SK-N-SH (cell line): ENCODE data around the gene KCTD20. TPM values are rescaled to one million over a fixed set of nuclear protein-coding genes. Genes with fewer than 3 reads are reported as not detected.

Experiments used
- CTCF ChIA-PET: fragments of 300-600, 350-600 bp; formaldehyde crosslinking; extraction: SDS; loops from one replicate; lab custom pipeline; 2021; lab: Yijun Ruan, JAX
- POLR2A ChIA-PET: fragments of 350-600 bp; sonication (Branson Sonifier 250); formaldehyde crosslinking; extraction: SDS; loops from one replicate; lab custom pipeline; 2020; ENCODE audit warnings: antibody characterized with exemption, inconsistent platforms; lab: Yijun Ruan, JAX
- DNase-seq: peaks from one replicate; pipeline ENCODE4 v3.0.0; 2012
- H2AFZ ChIP-seq: fragments of 200-600 bp; sonication (generic); 2 replicates; pipeline ENCODE4 v1.8.1; 2016; ENCODE audit warnings: antibody characterized with exemption, mild to moderate bottlenecking, low read depth
- H3F3A ChIP-seq: fragments of 200-600 bp; sonication (generic); replicated peaks from 2 replicates; pipeline ENCODE3; 2016; ENCODE audit warnings: antibody characterized with exemption, mild to moderate bottlenecking; ENCODE audit not compliant: insufficient read depth
- H3K27ac ChIP-seq, 2 experiments: fragments of 200-500 bp in 1 of 2; fragments of 200-600 bp in 1 of 2; sonication (Bioruptor generic) in 1 of 2; sonication (generic), shearing (Covaris generic) in 1 of 2; 2 replicates each; pipeline versions ENCODE4 v1.5.1 to v1.6.1; 2014 to 2016; ENCODE audit warnings: low read depth in 2 of 2, inconsistent platforms in 1 of 2, low read length in 1 of 2, mild to moderate bottlenecking in 1 of 2, mixed read lengths in 1 of 2
- H3K27me3 ChIP-seq: fragments of 200-600 bp; sonication (generic), shearing (Covaris generic); 2 replicates; pipeline ENCODE4 v1.6.1; 2016; ENCODE audit warnings: mixed run types; ENCODE audit not compliant: insufficient read depth
- H3K36me3 ChIP-seq, 2 experiments: fragments of 200-500 bp in 1 of 2; fragments of 200-600 bp in 1 of 2; sonication (Bioruptor generic) in 1 of 2; sonication (generic) in 1 of 2; replicated peaks in 1 of 2; 2 replicates each; pipeline versions ENCODE3 to v1.5.1; 2014 to 2016; ENCODE audit warnings: low read length in 1 of 2, mild to moderate bottlenecking in 1 of 2; ENCODE audit not compliant: insufficient read depth in 2 of 2, control insufficient read depth in 1 of 2
- H3K4me1 ChIP-seq, 2 experiments: fragments of 200-500 bp in 1 of 2; fragments of 200-600 bp in 1 of 2; sonication (Bioruptor generic) in 1 of 2; sonication (generic), shearing (Covaris generic) in 1 of 2; 2 replicates each; pipeline versions ENCODE4 v1.5.1 to v1.6.1; 2014 to 2016; ENCODE audit warnings: low read depth in 1 of 2, low read length in 1 of 2, mixed run types in 1 of 2; ENCODE audit not compliant: insufficient read depth in 2 of 2, control insufficient read depth in 1 of 2
- H3K4me2 ChIP-seq: fragments of 200-600 bp; sonication (generic), shearing (Covaris generic); 2 replicates; pipeline ENCODE4 v1.6.1; 2017; ENCODE audit warnings: mixed run types
- H3K4me3 ChIP-seq, 2 experiments: fragments of 200-500 bp in 1 of 2; fragments of 200-600 bp in 1 of 2; sonication (Bioruptor generic) in 1 of 2; sonication (generic), shearing (Covaris generic) in 1 of 2; 2 replicates each; pipeline versions ENCODE4 v1.5.1 to v1.8.1; 2014 to 2016; ENCODE audit warnings: low read depth in 2 of 2, inconsistent platforms in 1 of 2, low read length in 1 of 2, mild to moderate bottlenecking in 1 of 2, mixed read lengths in 1 of 2, moderate library complexity in 1 of 2
- H3K79me2 ChIP-seq: fragments of 200-600 bp; sonication (generic); 2 replicates; pipeline ENCODE4 v1.8.1; 2017; ENCODE audit warnings: mild to moderate bottlenecking; ENCODE audit not compliant: insufficient read depth
- H3K9ac ChIP-seq: fragments of 200-600 bp; sonication (generic); 2 replicates; pipeline ENCODE4 v1.6.1; 2017; ENCODE audit warnings: mixed run types
- H3K9me2 ChIP-seq: fragments of 200-600 bp; sonication (generic); 2 replicates; pipeline ENCODE4 v1.6.1; 2017; ENCODE audit warnings: mixed run types
- H3K9me3 ChIP-seq: fragments of 200-600 bp; sonication (generic); 2 replicates; pipeline ENCODE4 v1.6.1; 2017; ENCODE audit warnings: mixed run types, mild to moderate bottlenecking, moderate library complexity
- H4K20me1 ChIP-seq: fragments of 200-600 bp; sonication (generic); 2 replicates; pipeline ENCODE4 v1.6.1; 2017; ENCODE audit warnings: mild to moderate bottlenecking, mixed run types; ENCODE audit not compliant: insufficient read depth
- CHD2 ChIP-seq: fragments of 150-350 bp; IDR thresholded peaks from 2 replicates; pipeline ENCODE4 v1.6.1; 2018; ENCODE audit warnings: low read length; ENCODE audit not compliant: partially characterized antibody
- ELF1 ChIP-seq: IDR thresholded peaks from 2 replicates; pipeline ENCODE4 v1.4.0; 2012
- EZH2phosphoT487 ChIP-seq: fragments of 200-600 bp; sonication (generic); IDR thresholded peaks from 2 replicates; pipeline ENCODE4 v1.6.1; 2017; ENCODE audit warnings: low read depth, mixed run types, mild to moderate bottlenecking, antibody characterized with exemption, moderate library complexity, borderline replicate concordance
- FOSL2 ChIP-seq: IDR thresholded peaks from 2 replicates; pipeline ENCODE4 v1.4.0; 2012; ENCODE audit warnings: low read depth, mild to moderate bottlenecking, moderate library complexity, borderline replicate concordance
- FOXM1 ChIP-seq: IDR thresholded peaks from 2 replicates; pipeline ENCODE4 v1.4.0; 2012; ENCODE audit warnings: low read depth, mild to moderate bottlenecking
- GABPA ChIP-seq: IDR thresholded peaks from 2 replicates; pipeline ENCODE4 v1.4.0; 2012; ENCODE audit warnings: low read depth, mild to moderate bottlenecking
- JUND ChIP-seq: IDR thresholded peaks from 2 replicates; pipeline ENCODE4 v1.4.0; 2012
- MEF2A ChIP-seq: IDR thresholded peaks from 2 replicates; pipeline ENCODE4 v1.4.0; 2012; ENCODE audit warnings: low read depth, borderline replicate concordance
- NRF1 ChIP-seq: IDR thresholded peaks from 2 replicates; pipeline ENCODE4 v1.6.1; 2012; ENCODE audit warnings: low read depth, mild to moderate bottlenecking, low read length
- RCOR1 ChIP-seq: fragments of 150-350 bp; IDR thresholded peaks from 2 replicates; pipeline ENCODE4 v1.6.1; 2017; ENCODE audit warnings: antibody characterized with exemption, low read length
- RFX5 ChIP-seq: IDR thresholded peaks from 2 replicates; pipeline ENCODE4 v1.6.1; 2012; ENCODE audit warnings: mild to moderate bottlenecking, improper control_type of control experiment, low read length
- RXRA ChIP-seq: IDR thresholded peaks from 2 replicates; pipeline ENCODE4 v1.4.0; 2012; ENCODE audit warnings: low read depth, mild to moderate bottlenecking, borderline replicate concordance
- SIN3A ChIP-seq: IDR thresholded peaks from 2 replicates; pipeline ENCODE4 v1.6.1; 2012; ENCODE audit warnings: low read depth, mild to moderate bottlenecking, low read length, moderate library complexity, borderline replicate concordance
- SMC3 ChIP-seq: IDR thresholded peaks from 2 replicates; pipeline ENCODE4 v1.6.1; 2012; ENCODE audit warnings: low read depth, low read length, improper control_type of control experiment
- TAF1 ChIP-seq: IDR thresholded peaks from 2 replicates; pipeline ENCODE4 v1.6.1; 2012; ENCODE audit warnings: low read depth, mild to moderate bottlenecking, low read length, moderate library complexity, borderline replicate concordance
- TCF12 ChIP-seq: IDR thresholded peaks from 2 replicates; pipeline ENCODE4 v1.4.0; 2012
- TEAD4 ChIP-seq: IDR thresholded peaks from 2 replicates; pipeline ENCODE4 v1.4.0; 2012; ENCODE audit warnings: mild to moderate bottlenecking, borderline replicate concordance; ENCODE audit not compliant: insufficient read depth
- WGBS: methylation state at CpG from one replicate; pipeline ENCODE4 v1.1.6; 2017; ENCODE audit warnings: low lambda C conversion rate; 5-methylcytosine and 5-hydroxymethylcytosine counted together
- polyA plus RNA-seq, 3 experiments: library from polyadenylated mRNA; depleted of rRNA; stranded (reverse); fragments of >200 nt; gene quantifications; 2 replicates each; pipeline ENCODE4 v1.2.3, GENCODE V29; 2012
- TF ChIP-seq, protein P1 (sequence below): fragments of 150-350 bp; IDR thresholded peaks from 2 replicates; pipeline ENCODE4 v1.6.1; 2017; ENCODE audit warnings: antibody characterized with exemption, low read length, low read depth, borderline replicate concordance
- TF ChIP-seq, protein P2 (sequence below): fragments of 150-350 bp; IDR thresholded peaks from 2 replicates; pipeline ENCODE4 v1.6.1; 2016; ENCODE audit warnings: mild to moderate bottlenecking, low read depth, low read length
- TF ChIP-seq, protein P3 (sequence below): fragments of 200-600 bp; sonication (generic); IDR thresholded peaks from 2 replicates; pipeline ENCODE4 v1.6.1; 2017; ENCODE audit warnings: antibody characterized with exemption, mild to moderate bottlenecking, moderate library complexity
- TF ChIP-seq, protein P4 (sequence below): IDR thresholded peaks from 2 replicates; pipeline ENCODE4 v1.6.1; 2012; ENCODE audit warnings: mild to moderate bottlenecking, low read depth, low read length, moderate library complexity

The KCTD20 gene
- polyA plus RNA-seq, 1 of the 3 experiments (the other 2 are of a cell fraction), result 29.0 TPM

DNA sequence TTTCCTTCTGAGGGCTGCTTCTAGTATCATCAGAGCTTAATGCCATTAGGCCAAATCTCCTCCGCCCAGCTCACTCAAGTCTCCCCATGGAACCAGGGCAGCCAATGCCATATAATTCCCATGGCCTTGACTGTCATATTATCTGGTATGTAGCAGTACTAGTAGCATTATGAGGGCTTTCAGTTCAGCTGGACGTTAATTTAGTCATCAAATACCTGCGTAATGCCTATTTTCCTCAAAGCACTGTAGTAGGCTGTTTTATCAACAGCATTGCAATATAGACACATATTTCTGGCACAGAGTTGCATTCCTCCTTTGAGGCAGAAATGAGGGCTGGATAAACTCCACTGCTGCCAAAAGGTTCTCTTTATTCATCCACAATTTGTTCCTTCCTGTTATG lies 1.7 kb downstream of the KCTD20 start:
- WGBS, result 62% methylated on average over 3 of the region's 3 CpGs
- Histone ChIP-seq H3K4me3 (peak overlapping the region; percentile 72 to 95), H4K20me1 (peaks cover 9% of the 10 kb centered on the region; the same call in 1 of the 2 replicates), H3K4me1 (peaks cover 17 to 23% of the 10 kb centered on the region in 2 experiments; a peak in 3 of 4 replicates), H3K27me3 (no peaks in the 10 kb centered on the region), H3K27ac (peak overlapping the region; percentile 89 to 91; a peak in 3 of 4 replicates), H2AFZ (no peak overlapping the region), H3K9me3 (no peaks in the 10 kb centered on the region), H3K4me2 (peak overlapping the region; percentile 76), H3K9me2 (no peaks in the 10 kb centered on the region), H3K79me2 (peaks cover 68% of the 10 kb centered on the region), H3K9ac (peak overlapping the region; percentile 98), H3F3A (peaks cover 42% of the 10 kb centered on the region), H3K36me3 (peaks cover 0 to 20% of the 10 kb centered on the region in 2 experiments)
- CTCF ChIA-PET, result interaction anchor here (1.6 kb wide), 1 partner anchor 17 kb away, joined by 4 read pairs; no protein-coding TSS in a partner anchor
- POLR2A ChIA-PET, result interaction anchor here (1.1 kb wide), 1 partner anchor 21 kb away, joined by 3 read pairs; no protein-coding TSS in a partner anchor
- DNase-seq, result no peak
- no peak for TF ChIP-seq TEAD4
- no peak for TF ChIP-seq RXRA
- TF ChIP-seq SMC3, result no peak

DNA sequence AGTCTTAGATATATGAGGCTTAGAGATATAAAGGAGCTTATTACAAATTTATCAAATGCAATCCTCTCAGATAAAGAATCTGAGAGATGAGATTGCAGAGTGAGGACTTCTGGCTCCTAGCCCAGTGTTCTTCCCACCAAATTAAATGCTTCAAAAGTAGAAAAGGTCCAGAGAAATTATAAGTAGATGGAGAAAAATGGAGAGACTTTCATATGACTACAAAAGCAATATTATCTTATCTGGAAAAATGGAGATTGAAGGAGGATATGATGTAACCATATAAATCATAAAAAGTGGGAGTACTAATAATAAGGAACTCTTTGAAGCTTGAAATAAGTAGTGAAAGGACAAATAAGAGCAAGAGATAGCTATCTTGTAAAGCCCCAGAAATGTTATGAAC lies 2.8 kb downstream of the KCTD20 start:
- 0 out of 2 replicates have a peak overlapping the region, but pooled peaks have one; percentile 30 for H3K9ac ChIP-seq
- peaks cover 80% of the 10 kb centered on the region for H3K79me2 ChIP-seq
- ChIA-PET POLR2A (interaction anchor here (0.8 to 1.1 kb wide), 2 partner anchors 22 to 105 kb away, joined by 3 read pairs; no protein-coding TSS in a partner anchor), CTCF (no interaction called here)
- H2AFZ ChIP-seq, result no peak overlapping the region
- H3K9me2 ChIP-seq, result no peaks in the 10 kb centered on the region
- DNase-seq, result no peak
- peaks cover 11% of the 10 kb centered on the region; the same call in 1 of the 2 replicates for H4K20me1 ChIP-seq
- peak overlapping the region in 1 of 2 experiments; percentile 91; a peak in 2 of 4 replicates for H3K27ac ChIP-seq
- peaks cover 17 to 23% of the 10 kb centered on the region in 2 experiments; a peak in 3 of 4 replicates for H3K4me1 ChIP-seq
- H3K27me3 ChIP-seq, result no peaks in the 10 kb centered on the region
- H3F3A ChIP-seq, result peaks cover 44% of the 10 kb centered on the region
- H3K9me3 ChIP-seq, result no peaks in the 10 kb centered on the region
- TF ChIP-seq TAF1 (no peak), JUND (no peak), NRF1 (no peak), MEF2A (no peak), EZH2phosphoT487 (no peak), ELF1 (no peak), TCF12 (no peak), GABPA (no peak), FOXM1 (no peak), RCOR1 (no peak), FOSL2 (no peak), RFX5 (no peak), SIN3A (no peak), CHD2 (no peak)
- TF ChIP-seq, protein P1, sequence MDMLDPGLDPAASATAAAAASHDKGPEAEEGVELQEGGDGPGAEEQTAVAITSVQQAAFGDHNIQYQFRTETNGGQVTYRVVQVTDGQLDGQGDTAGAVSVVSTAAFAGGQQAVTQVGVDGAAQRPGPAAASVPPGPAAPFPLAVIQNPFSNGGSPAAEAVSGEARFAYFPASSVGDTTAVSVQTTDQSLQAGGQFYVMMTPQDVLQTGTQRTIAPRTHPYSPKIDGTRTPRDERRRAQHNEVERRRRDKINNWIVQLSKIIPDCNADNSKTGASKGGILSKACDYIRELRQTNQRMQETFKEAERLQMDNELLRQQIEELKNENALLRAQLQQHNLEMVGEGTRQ, result no peak
- TF ChIP-seq, protein P2, sequence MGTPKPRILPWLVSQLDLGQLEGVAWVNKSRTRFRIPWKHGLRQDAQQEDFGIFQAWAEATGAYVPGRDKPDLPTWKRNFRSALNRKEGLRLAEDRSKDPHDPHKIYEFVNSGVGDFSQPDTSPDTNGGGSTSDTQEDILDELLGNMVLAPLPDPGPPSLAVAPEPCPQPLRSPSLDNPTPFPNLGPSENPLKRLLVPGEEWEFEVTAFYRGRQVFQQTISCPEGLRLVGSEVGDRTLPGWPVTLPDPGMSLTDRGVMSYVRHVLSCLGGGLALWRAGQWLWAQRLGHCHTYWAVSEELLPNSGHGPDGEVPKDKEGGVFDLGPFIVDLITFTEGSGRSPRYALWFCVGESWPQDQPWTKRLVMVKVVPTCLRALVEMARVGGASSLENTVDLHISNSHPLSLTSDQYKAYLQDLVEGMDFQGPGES, result no peak
- TF ChIP-seq, protein P3, sequence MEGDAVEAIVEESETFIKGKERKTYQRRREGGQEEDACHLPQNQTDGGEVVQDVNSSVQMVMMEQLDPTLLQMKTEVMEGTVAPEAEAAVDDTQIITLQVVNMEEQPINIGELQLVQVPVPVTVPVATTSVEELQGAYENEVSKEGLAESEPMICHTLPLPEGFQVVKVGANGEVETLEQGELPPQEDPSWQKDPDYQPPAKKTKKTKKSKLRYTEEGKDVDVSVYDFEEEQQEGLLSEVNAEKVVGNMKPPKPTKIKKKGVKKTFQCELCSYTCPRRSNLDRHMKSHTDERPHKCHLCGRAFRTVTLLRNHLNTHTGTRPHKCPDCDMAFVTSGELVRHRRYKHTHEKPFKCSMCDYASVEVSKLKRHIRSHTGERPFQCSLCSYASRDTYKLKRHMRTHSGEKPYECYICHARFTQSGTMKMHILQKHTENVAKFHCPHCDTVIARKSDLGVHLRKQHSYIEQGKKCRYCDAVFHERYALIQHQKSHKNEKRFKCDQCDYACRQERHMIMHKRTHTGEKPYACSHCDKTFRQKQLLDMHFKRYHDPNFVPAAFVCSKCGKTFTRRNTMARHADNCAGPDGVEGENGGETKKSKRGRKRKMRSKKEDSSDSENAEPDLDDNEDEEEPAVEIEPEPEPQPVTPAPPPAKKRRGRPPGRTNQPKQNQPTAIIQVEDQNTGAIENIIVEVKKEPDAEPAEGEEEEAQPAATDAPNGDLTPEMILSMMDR, result no peak
- TF ChIP-seq, protein P4, sequence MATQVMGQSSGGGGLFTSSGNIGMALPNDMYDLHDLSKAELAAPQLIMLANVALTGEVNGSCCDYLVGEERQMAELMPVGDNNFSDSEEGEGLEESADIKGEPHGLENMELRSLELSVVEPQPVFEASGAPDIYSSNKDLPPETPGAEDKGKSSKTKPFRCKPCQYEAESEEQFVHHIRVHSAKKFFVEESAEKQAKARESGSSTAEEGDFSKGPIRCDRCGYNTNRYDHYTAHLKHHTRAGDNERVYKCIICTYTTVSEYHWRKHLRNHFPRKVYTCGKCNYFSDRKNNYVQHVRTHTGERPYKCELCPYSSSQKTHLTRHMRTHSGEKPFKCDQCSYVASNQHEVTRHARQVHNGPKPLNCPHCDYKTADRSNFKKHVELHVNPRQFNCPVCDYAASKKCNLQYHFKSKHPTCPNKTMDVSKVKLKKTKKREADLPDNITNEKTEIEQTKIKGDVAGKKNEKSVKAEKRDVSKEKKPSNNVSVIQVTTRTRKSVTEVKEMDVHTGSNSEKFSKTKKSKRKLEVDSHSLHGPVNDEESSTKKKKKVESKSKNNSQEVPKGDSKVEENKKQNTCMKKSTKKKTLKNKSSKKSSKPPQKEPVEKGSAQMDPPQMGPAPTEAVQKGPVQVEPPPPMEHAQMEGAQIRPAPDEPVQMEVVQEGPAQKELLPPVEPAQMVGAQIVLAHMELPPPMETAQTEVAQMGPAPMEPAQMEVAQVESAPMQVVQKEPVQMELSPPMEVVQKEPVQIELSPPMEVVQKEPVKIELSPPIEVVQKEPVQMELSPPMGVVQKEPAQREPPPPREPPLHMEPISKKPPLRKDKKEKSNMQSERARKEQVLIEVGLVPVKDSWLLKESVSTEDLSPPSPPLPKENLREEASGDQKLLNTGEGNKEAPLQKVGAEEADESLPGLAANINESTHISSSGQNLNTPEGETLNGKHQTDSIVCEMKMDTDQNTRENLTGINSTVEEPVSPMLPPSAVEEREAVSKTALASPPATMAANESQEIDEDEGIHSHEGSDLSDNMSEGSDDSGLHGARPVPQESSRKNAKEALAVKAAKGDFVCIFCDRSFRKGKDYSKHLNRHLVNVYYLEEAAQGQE, result no peak
- TF ChIP-seq, all 33 proteins: peak for 0
- 0 out of 2 replicates have a peak overlapping the region, but pooled peaks have one; percentile 13 for H3K4me2 ChIP-seq
- H3K36me3 ChIP-seq, result peaks cover 0 to 20% of the 10 kb centered on the region in 2 experiments
- no peak overlapping the region for H3K4me3 ChIP-seq
